Kidney (tissue), 14 donors: ENCODE measurements around the gene HPX. TPM values are rescaled to one million over a fixed set of nuclear protein-coding genes. Genes with fewer than 3 reads are reported as not detected.

ENCODE experiments used
- DNase-seq, 5 donors: peaks; one replicate each; pipeline ENCODE4 v3.0.0-alpha.2; 2013 to 2020
- FAIRE-seq: peaks from 2 replicates; lab custom pipeline; 2012; peaks lifted over from hg19 to GRCh38; lab: Jason Lieb, UNC
- H3K27ac ChIP-seq, 2 donors: one replicate each; pipeline ENCODE4 v1.7.0; 2013; ENCODE audit warnings: low read depth in 2 of 2, low read length in 2 of 2, inconsistent platforms in 1 of 2
- H3K27me3 ChIP-seq: one replicate; pipeline ENCODE4 v1.7.1; 2013; ENCODE audit warnings: low read length, inconsistent platforms; ENCODE audit not compliant: control insufficient read depth, insufficient read depth
- H3K36me3 ChIP-seq, 3 donors: one replicate each; pipeline versions ENCODE4 v1.7.0 to v1.7.1; 2013; ENCODE audit warnings: low read length in 3 of 3, control low read depth in 1 of 3, inconsistent platforms in 1 of 3; ENCODE audit not compliant: insufficient read depth in 3 of 3, control insufficient read depth in 2 of 3
- H3K4me1 ChIP-seq, 3 donors: one replicate each; pipeline versions ENCODE4 v1.7.0 to v1.7.1; 2013; ENCODE audit warnings: low read length in 3 of 3, inconsistent platforms in 1 of 3, low read depth in 1 of 3; ENCODE audit not compliant: control insufficient read depth in 2 of 3, insufficient read depth in 2 of 3
- H3K4me3 ChIP-seq, 3 donors: one replicate each; pipeline versions ENCODE4 v1.7.0 to v1.8.1; 2013; ENCODE audit warnings: low read length in 3 of 3, control low read depth in 1 of 3, inconsistent platforms in 1 of 3
- H3K9ac ChIP-seq, 3 donors: one replicate each; pipeline versions ENCODE4 v1.7.0 to v1.7.1; 2013; ENCODE audit warnings: low read length in 3 of 3, control low read depth in 1 of 3, inconsistent platforms in 1 of 3
- H3K9me3 ChIP-seq, 3 donors: one replicate each; pipeline versions ENCODE4 v1.7.0 to v1.7.1; 2013; ENCODE audit warnings: low read length in 3 of 3, control low read depth in 1 of 3, inconsistent platforms in 1 of 3; ENCODE audit not compliant: control insufficient read depth in 2 of 3, insufficient read depth in 1 of 3
- CTCF ChIP-seq: IDR thresholded peaks from 3 replicates; pipeline ENCODE4 v1.5.1; 2012; ENCODE audit warnings: mild to moderate bottlenecking, moderate library complexity, borderline replicate concordance; ENCODE audit not compliant: insufficient read depth; ENCODE audit errors: extremely low read depth
- intact Hi-C: fragments of 100-400 bp; cut with DNase I; formaldehyde crosslinking; loops from one replicate; pipeline ENCODE4 v1.11.1; 2022
- polyA plus RNA-seq: library from polyadenylated mRNA; stranded (reverse); fragments of 350-450 nt; fragmentation: Illumina TruSeq; extraction: RNeasy Lipid Tissue Mini Kit (QIAGEN cat#74804); gene quantifications from one replicate; pipeline ENCODE4 v1.2.3, GENCODE V29; 2014; ENCODE audit warnings: low read depth, low replicate concordance; ENCODE audit not compliant: insufficient read depth
- total RNA-seq: library from RNA; stranded (reverse); fragmentation: NEBNext Ultra II Directional; extraction: Animal tissue kit (Norgen Biotek cat#: 25700); gene quantifications from one replicate; pipeline ENCODE4 v1.2.1, GENCODE V29; 2021
- donor health status: control.
- donor health status: control.
- donor health status: control.
- donor health status: control.
- donor health status: control.
- donor health status: DM: yes; HTN: yes; CAD: no.
- donor health status: Normal renal cell carcinoma (clear cell type).

Gene HPX
- total and polyA plus RNA-seq, 2 donors from 2014 or later, result 0.88 to 1.3 TPM

GRCh38 chr11:6414874-6415328 is 25.9 kb downstream of the HPX start:
- no peak overlapping the region for H3K9ac ChIP-seq
- no peak overlapping the region for H3K4me3 ChIP-seq
- DNase-seq (no peak), FAIRE-seq (no peak)
- intact Hi-C loops, result no loop called here
- H3K27me3 ChIP-seq, result no peaks in the 10 kb centered on the region
- peaks cover 0 to 4% (median 3%) of the 10 kb centered on the region in 3 donors for H3K36me3 ChIP-seq
- no peaks in the 10 kb centered on the region for H3K9me3 ChIP-seq
- no peak for TF ChIP-seq CTCF
- H3K4me1 ChIP-seq, result peaks cover 0 to 11% (median 2%) of the 10 kb centered on the region in 3 donors
- H3K27ac ChIP-seq, result no peak overlapping the region

GRCh38 chr11:6413791-6414201 is 27.0 kb downstream of the HPX start:
- Histone ChIP-seq H3K9ac (no peak overlapping the region), H3K4me1 (peaks cover 0 to 7% (median 0%) of the 10 kb centered on the region in 3 donors), H3K36me3 (peaks cover 0 to 4% (median 3%) of the 10 kb centered on the region in 3 donors), H3K4me3 (no peak overlapping the region), H3K27me3 (no peaks in the 10 kb centered on the region), H3K27ac (no peak overlapping the region), H3K9me3 (no peaks in the 10 kb centered on the region)
- FAIRE-seq, result no peak
- intact Hi-C loops, result no loop called here
- DNase-seq, result peak in 2 of 5 donors; percentile 19 to 44
- no peak for TF ChIP-seq CTCF

DNA sequence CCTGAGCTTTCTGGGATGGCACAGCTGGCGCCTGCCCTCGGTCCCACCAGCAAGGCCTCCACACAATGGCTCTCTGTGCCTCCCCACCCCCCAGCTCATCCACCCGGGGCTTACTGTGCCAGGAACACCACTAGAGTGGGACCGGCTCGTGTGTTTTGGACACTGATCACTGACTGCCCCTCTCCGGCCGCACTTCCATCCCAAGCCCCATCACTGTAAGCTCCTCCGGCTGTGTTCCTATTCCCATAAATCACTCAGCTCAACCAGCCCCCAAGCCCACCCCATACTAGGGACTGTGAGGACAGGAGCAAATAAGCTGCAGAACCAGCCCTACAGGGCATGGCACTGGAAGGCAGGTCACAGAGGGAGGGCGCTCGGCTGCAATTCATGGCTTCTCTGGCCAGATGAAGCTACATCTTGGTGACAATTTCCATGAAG is 29.2 kb downstream of the HPX start:
- Histone ChIP-seq H3K36me3 (peaks cover 0 to 4% (median 3%) of the 10 kb centered on the region in 3 donors), H3K4me1 (peaks cover 0 to 7% (median 6%) of the 10 kb centered on the region in 3 donors), H3K27ac (no peak overlapping the region), H3K9me3 (no peaks in the 10 kb centered on the region), H3K4me3 (no peak overlapping the region), H3K9ac (no peak overlapping the region), H3K27me3 (no peaks in the 10 kb centered on the region)
- no peak for TF ChIP-seq CTCF
- DNase-seq (no peak), FAIRE-seq (no peak)
- intact Hi-C loops, result no loop called here
